Osteoblast (primary cell): ENCODE data around the gene CFB. TPM values are rescaled to one million over a fixed set of nuclear protein-coding genes. Genes with fewer than 3 reads are reported as not detected.

Experiments used
- DNase-seq: peaks from one replicate; pipeline ENCODE4 v3.0.0; 2011; ENCODE audit warnings: low spot score, mixed read lengths; ENCODE audit not compliant: insufficient read length; ENCODE audit errors: missing footprints
- H2AFZ ChIP-seq: 2 replicates; pipeline ENCODE4 v1.6.0; 2011; ENCODE audit warnings: mild to moderate bottlenecking, low read length
- H3K27ac ChIP-seq: 2 replicates; pipeline ENCODE4 v1.5.1; 2011; ENCODE audit warnings: mild to moderate bottlenecking, low read depth, low read length, moderate library complexity
- H3K27me3 ChIP-seq: 2 replicates; pipeline ENCODE4 v1.6.0; 2012; ENCODE audit warnings: mild to moderate bottlenecking, control low read depth, inconsistent platforms, low read length, moderate library complexity; ENCODE audit not compliant: insufficient read depth
- H3K36me3 ChIP-seq: 2 replicates; pipeline ENCODE4 v1.5.1; 2011; ENCODE audit warnings: mild to moderate bottlenecking, low read length, control low read depth, moderate library complexity; ENCODE audit not compliant: insufficient read depth
- H3K4me1 ChIP-seq: 2 replicates; pipeline ENCODE4 v1.5.1; 2011; ENCODE audit warnings: mild to moderate bottlenecking, low read length, control low read depth, moderate library complexity; ENCODE audit not compliant: insufficient read depth
- H3K4me2 ChIP-seq: 2 replicates; pipeline ENCODE4 v1.6.0; 2011; ENCODE audit warnings: mild to moderate bottlenecking, low read length; ENCODE audit not compliant: insufficient read depth
- H3K4me3 ChIP-seq: fragments of 200-600 bp; sonication (generic); 3 replicates; pipeline ENCODE4 v1.5.1; 2012; ENCODE audit warnings: mild to moderate bottlenecking, low read length, inconsistent platforms; ENCODE audit not compliant: insufficient read depth
- H3K79me2 ChIP-seq: 2 replicates; pipeline ENCODE4 v1.6.0; 2012; ENCODE audit warnings: mild to moderate bottlenecking, low read length, control low read depth, inconsistent platforms; ENCODE audit not compliant: insufficient read depth
- H3K9me3 ChIP-seq: 2 replicates; pipeline ENCODE4 v1.5.1; 2011; ENCODE audit warnings: low read depth, low read length, control low read depth
- H4K20me1 ChIP-seq: 2 replicates; pipeline ENCODE4 v1.6.0; 2012; ENCODE audit warnings: mild to moderate bottlenecking, low read length, control low read depth; ENCODE audit not compliant: insufficient read depth
- CTCF ChIP-seq: IDR thresholded peaks from 2 replicates; pipeline ENCODE4 v1.5.1; 2011; ENCODE audit warnings: mild to moderate bottlenecking, low read depth, low read length, moderate library complexity; ENCODE audit errors: extremely low read depth
- total RNA-seq: library from RNA; depleted of rRNA; stranded (reverse); fragments of >200 nt; gene quantifications from 2 replicates; pipeline ENCODE4 v1.2.3, GENCODE V29; 2012

Gene CFB
- total RNA-seq, 1 donor = 26.8 TPM

- H3K27ac ChIP-seq = no peak overlapping the region
- no peak overlapping the region for H3K4me2 ChIP-seq
- H2AFZ ChIP-seq = no peak overlapping the region
- H3K4me1 ChIP-seq = peaks cover 14% of the 10 kb centered on the region
- peaks cover 28% of the 10 kb centered on the region for H3K79me2 ChIP-seq
- H3K4me3 ChIP-seq = no peak overlapping the region
- H3K36me3 ChIP-seq = peaks cover 57% of the 10 kb centered on the region
- TF ChIP-seq CTCF = no peak
- peak; percentile 64 for DNase-seq
- H4K20me1 ChIP-seq = no peaks in the 10 kb centered on the region
- no peaks in the 10 kb centered on the region for H3K9me3 ChIP-seq
- H3K27me3 ChIP-seq = no peaks in the 10 kb centered on the region
Observed at GRCh38 chr6:31954511-31954910, 8.6 kb downstream of the CFB start.

- H3K79me2 ChIP-seq = peaks cover 49% of the 10 kb centered on the region
- H3K4me3 ChIP-seq = no peak overlapping the region
- H3K36me3 ChIP-seq = peaks cover 64% of the 10 kb centered on the region
- no peak overlapping the region for H3K27ac ChIP-seq
- TF ChIP-seq CTCF = no peak
- H3K27me3 ChIP-seq = no peaks in the 10 kb centered on the region
- H4K20me1 ChIP-seq = no peaks in the 10 kb centered on the region
- no peak overlapping the region for H2AFZ ChIP-seq
- no peaks in the 10 kb centered on the region for H3K9me3 ChIP-seq
- H3K4me2 ChIP-seq = no peak overlapping the region
- peak; percentile 66 for DNase-seq
- H3K4me1 ChIP-seq = peaks cover 17% of the 10 kb centered on the region
Observed at GRCh38 chr6:31956796-31957195, 10.9 kb downstream of the CFB start.

GRCh38 chr6:31958412-31958740, 12.5 kb downstream of the CFB start:
- Histone ChIP-seq H3K36me3 (peaks cover 66% of the 10 kb centered on the region), H3K27me3 (no peaks in the 10 kb centered on the region), H3K4me3 (peak overlapping the region; percentile 100), H4K20me1 (no peaks in the 10 kb centered on the region), H3K79me2 (peaks cover 50% of the 10 kb centered on the region), H2AFZ (peak overlapping the region; percentile 98), H3K9me3 (no peaks in the 10 kb centered on the region), H3K4me1 (peaks cover 17% of the 10 kb centered on the region), H3K27ac (peak overlapping the region; percentile 93), H3K4me2 (peak overlapping the region; percentile 97)
- peak; percentile 77 for DNase-seq
- no peak for TF ChIP-seq CTCF

GRCh38 chr6:31958741-31959739, 13.1 kb downstream of the CFB start, which contains the start of the genes NELFE and SKIC2:
Gene NELFE, minus strand, starts transcription at chr6:31958971. Its CDS starts 525 bp downstream, at chr6:31958446.
Gene SKIC2, plus strand, starts transcription at chr6:31959175. Its CDS starts 18 bp downstream, at chr6:31959193.
- H3K4me2 ChIP-seq = peak within 1 kb of the TSS; percentile 97
- no peak for TF ChIP-seq CTCF
- H3K4me1 ChIP-seq = peaks cover 17% of the 10 kb centered on the region
- H3K27ac ChIP-seq = peak within 1 kb of the TSS; percentile 93
- no peaks in the 10 kb centered on the region for H4K20me1 ChIP-seq
- no peaks in the 10 kb centered on the region for H3K9me3 ChIP-seq
- DNase-seq = peak; percentile 100
- H3K27me3 ChIP-seq = no peaks in the 10 kb centered on the region
- peak within 1 kb of the TSS; percentile 100 for H3K4me3 ChIP-seq
- H2AFZ ChIP-seq = peak within 1 kb of the TSS; percentile 98
- H3K36me3 ChIP-seq = peaks cover 66% of the 10 kb centered on the region
- H3K79me2 ChIP-seq = peaks cover 50% of the 10 kb centered on the region
